HG02938 (cell line): Measurements from ENCODE around the gene CLMN.

Experiments used
- ATAC-seq: cut with Tn5 transposase; IDR thresholded peaks from one replicate; pipeline ENCODE4 v1.9.1; 2021; ENCODE audit warnings: mild to moderate bottlenecking, moderate library complexity; ENCODE audit not compliant: unreplicated experiment

CLMN gene

DNA sequence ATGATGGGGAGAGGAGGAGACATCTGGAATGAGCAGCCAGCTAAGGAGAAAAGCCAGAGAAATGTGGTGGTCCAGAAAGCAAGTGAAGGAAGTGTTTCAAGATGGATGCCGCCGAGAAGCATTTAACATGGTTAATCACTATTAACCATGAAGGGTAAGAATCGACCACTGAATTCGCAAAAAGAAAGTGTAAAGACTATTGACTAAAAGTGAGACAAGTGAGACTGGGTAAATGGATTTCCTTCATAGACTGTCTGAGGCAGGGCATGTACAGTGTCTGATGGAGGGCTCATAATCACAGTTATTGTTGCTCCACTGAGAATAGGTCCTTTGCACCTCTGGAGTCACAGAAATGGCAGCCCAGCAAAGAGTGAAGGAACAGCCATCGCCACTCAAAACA lies 25.3 kb upstream of the CLMN start:
- peak; percentile 51 for ATAC-seq

DNA sequence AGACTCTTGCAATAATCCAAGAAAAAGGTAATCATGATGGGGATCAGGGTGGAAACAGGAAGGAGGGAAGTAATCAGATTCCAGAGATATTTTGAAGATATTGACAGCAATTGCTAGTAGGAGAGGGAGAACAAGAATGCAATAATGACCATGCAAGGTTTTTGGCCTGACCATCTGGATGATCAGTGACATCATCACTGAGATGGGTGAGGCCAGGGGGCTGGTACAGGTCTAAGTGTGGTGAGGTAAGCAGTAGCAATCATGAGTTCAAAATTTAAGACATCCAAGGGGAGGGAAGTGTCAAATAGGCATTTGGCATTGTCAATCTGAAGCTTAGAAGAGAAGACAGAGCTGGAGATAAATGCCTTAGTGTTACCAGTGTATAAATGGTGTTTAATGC lies 24.8 kb upstream of the CLMN start:
- ATAC-seq: no peak

DNA sequence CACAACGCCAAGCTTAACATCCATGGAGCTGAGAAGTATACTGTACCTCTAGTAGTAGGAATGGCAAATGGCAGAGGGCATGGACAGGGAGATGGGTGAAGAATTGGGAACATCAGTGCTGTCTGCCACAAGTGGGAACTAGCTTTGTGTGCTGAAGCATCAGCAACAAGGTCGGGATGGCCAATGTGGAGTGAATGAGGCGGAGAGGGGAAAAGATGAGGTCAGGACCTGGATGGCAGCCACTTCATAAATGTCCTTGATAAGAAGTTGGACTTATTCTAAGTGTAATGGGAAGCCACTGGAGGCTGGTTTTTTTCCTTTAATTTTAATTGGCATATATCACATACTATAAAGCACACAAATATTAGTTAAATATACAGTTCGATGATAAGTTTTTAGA lies 21.9 kb upstream of the CLMN start:
- no peak for ATAC-seq

DNA sequence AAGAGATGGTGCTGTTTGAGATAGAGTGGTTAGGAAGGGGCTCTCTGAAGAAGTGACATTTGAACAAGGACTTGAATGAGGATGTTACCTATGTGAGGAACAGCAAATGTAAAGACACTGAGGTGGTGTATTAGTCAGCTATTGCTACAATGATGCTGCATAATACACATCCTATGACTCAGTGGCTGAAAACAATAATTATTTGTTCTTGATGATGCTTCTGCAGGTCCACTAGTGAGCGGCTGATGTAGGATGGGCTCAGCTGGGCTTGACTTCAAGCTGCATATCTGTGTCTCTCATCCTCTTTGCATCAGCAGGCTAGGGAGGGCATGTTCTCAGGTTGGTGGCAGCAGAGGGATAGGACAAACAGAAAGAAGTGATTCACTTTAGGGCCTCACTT lies 21.4 kb upstream of the CLMN start:
- ATAC-seq: no peak

DNA sequence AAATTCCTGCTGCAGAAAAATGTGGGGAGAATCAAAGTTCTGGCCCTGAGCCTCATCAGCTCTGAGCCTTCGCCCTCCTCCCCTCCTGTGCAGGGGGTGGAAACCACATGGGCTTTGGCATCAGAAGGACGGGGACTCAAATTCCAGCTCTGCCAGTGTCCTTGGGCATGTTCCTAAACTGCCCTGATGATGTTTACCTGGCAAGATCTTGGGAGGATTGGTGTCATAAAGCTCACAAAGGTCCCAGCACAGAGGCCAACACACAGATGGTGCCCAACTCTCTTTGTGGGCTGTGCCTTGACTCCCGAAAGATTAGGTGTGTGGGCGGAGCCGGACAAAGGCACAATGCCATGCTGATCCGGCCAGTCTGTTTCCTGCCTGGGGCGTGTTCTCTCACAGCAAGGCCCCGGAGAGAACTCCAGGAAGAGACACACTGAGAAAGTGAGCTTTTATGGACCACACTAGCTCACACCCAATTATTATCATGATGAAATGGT lies 20.5 kb upstream of the CLMN start:
- no peak for ATAC-seq

DNA sequence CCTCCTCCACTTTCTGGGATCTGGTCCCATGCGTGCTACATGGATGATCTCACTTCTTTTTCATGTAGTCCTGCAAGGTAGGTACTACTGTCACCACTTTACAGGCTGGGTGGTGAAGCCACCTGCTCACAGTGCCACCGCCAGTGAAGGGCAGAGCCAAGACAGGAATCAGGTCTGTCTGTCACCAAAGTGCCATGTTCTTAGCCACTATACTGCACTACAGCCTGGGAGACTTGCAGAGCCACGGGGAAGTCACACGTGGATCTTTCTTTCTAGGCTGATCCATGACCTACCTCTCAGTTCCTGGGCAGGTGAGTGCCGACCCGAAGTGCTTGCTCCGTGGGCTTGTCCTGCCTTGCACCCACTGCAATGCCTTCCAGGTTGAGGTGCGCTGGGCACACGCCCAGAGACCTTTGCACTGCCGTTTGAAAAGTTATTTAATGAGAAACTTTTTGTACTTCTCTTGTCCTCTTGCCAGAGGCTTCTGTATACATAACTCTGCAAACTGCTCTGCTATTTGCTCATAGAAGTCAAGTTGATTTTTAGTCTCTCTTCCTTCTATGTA lies 19.7 kb upstream of the CLMN start:
- no peak for ATAC-seq

DNA sequence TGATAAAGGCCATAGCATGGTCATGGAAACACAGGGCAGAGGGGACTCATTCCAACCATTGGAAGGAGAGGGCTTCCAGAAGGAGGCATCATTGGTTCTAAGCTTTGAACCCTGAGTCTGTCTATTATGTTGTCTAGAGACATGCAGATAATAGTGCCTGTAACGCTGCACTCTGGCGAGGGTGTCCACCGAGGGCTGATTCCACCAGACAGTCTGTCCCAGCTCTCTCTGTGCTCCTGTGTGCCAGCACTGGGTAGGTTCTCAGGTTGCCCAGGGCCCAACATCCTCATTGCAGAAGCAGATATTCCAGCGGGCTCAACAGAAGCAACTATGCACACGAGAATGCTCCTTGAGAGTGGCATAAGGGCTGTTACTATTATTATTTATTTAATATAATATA lies 18.7 kb upstream of the CLMN start:
- ATAC-seq: no peak

DNA sequence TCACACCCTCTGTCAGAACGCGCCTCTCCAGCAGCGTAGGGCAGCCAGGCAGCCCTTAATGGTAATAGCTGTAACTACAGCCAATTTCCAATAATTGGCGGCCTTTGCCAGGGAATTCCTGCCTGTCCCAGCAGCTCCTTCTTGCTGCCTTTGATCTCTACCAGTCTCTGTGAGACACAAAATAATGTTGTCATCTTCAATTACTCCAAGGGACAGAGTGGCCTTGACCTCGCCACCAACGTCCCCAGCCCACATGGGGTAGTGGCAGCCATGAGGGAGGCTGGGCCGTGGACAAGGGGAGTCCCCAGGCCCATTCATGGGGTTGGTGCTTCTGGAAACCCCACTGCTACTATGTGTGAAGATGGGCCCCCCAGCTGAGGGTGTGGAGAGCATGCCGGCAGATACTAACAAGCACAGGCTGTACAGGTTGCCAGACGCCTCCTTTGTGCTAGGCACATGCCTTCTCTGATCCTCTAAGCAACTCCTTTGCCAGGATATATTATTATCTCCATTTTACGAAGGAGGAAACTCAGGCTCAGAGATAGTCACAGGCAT lies 17.4 kb upstream of the CLMN start:
- no peak for ATAC-seq

DNA sequence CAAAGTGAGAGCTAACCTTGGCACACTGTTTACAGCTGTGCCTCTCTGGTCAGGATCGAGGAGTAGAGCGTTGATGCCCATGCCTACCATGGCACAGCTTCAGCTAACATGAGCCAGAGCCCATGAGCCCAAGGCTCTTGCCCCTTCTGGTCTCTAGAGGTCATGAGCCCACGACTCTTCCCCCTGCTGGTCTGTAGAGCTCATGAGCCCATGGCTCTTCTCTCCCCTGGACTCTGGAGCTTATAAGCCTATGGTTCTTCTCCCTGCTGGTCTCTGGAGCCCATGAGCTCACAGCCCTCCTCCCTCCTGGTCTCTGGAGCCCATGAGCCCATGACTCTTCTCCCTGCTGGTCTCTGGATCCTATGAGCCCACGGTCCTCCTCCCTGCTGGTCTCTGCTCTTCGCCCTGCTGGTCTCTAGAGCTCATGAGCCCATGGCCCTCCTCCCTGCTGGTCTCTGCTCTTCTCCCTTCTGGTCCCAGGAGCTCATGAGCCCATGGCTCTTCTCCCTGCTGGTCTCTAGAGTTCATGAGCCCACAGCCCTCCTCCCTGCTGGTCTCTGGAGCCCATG lies 16.6 kb upstream of the CLMN start:
- ATAC-seq: no peak

DNA sequence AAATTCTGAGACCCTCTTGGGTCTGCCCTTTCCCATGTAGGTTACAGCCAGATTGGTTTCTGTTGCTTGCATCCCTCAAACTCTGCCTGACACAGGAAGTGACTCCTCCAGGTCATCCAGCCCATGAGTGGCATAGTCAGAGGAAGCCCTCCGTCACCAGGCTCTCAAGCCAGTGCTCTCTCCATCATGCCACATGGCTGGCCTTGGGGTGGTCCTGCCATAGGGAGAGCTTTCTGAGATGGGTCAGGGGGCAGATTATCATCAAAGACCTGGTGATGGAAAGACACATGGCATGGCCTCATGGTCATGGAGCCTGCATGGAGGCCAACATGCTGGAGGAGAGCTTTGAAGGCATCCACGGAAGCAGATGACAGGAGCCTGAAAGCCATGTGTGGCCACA lies 15.4 kb upstream of the CLMN start:
- no peak for ATAC-seq

DNA sequence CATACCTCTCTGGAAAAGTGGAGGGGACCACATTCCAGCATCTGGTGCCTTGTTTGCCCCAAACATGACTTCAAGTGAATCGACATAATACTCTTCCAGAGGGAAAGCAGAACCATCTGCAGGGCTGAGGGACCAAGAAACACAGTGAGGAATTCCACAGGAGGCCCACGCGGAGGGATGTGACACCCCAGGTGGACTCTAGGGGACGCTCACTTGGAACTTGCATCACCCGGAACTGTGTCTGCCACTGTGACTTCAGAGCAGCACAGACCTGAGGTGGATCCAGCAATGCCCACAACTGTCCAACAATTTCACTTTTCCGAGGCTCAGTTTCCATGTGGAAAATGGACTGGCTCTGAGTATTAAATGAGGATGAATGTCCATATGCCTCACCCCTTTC lies 14.3 kb upstream of the CLMN start:
- ATAC-seq: no peak

DNA sequence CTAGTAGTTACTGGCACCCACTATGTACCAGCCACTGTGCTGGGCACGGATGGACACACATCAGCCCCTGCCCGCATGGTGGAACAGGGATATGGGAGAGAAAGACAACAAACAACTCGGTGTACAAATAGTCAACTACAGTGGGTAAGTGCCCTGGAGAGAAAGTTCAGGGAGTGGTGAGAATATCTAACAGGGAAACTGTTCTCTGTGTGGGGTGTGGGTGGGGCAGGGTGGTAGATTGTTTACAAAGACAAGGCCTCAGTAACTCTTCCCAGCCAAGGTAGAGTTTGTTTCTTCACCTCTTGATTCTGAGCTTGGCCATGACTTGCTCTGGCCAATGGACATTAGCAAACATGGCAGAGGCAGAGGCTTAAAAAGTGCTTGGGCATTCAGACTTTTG lies 12.9 kb upstream of the CLMN start:
- no peak for ATAC-seq

DNA sequence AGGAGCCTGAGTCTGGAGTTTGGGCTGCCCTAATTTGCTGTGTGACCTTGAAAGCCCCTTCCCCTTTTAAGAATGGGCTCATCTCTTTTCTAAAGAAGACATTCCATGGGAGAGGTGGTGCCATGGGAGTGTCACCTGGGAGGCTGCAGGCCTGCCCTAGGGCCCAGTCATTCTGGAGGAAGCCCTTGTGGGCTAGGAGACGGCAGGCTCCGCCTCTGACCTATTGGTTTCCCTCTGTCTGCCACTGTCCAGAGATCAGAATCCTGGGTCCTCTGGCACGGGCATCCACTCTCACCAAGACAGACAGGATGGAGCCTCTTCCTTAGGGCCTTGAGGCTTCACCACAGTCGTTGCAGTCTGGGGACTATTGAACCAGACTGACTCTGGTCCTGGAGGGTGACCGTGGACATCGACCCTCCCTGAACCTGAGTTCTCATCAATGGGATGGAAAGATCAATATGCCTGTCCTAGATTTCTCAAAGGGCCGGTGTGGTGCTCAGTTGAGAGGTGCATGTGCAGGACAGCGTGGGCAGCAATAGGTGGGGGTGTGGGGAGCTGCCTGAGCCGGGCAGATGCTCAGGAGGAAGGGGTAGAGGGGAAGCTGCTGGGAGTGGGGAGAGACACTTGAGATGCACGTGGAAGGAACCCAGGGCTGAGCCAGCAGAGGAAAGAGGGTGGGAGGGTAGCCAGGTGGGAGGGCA lies 12.2 kb upstream of the CLMN start:
- ATAC-seq: no peak

DNA sequence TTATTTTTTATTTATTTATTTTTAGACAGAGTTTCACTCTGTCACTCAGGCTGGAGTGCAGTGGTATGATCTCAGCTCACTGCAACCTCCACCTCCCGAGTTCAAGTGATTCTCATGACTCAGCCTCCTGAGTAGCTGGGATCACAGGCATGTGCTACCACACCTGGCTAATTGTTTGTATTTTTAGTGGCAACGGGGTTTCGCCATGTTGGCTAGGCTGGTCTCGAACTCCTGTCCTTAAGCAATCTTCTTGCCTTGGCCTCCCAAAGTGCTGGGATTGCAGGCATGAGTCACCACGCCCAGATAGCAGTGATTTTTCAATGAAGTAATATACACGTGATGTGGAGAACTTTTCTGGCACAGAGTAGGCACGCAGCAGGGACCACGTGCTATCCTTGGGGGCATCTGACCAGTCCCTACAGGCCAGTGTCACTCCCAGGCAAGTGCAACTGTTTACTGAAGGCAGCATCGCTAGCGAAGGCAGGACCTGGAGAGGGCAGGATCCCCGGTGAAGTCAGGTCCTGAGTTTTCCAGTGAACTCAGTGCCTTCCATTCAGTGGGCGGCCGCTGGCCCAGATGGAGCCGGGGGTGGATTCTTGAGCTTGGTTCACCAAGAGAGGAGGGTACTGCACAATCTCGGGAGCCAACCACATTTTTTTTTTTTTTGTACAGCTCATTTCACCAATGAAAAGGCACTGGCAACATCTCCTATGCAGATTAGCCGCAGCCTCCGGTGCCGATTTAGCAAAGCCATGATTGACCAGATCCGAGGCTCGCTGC lies 11.1 kb upstream of the CLMN start:
- ATAC-seq: no peak

DNA sequence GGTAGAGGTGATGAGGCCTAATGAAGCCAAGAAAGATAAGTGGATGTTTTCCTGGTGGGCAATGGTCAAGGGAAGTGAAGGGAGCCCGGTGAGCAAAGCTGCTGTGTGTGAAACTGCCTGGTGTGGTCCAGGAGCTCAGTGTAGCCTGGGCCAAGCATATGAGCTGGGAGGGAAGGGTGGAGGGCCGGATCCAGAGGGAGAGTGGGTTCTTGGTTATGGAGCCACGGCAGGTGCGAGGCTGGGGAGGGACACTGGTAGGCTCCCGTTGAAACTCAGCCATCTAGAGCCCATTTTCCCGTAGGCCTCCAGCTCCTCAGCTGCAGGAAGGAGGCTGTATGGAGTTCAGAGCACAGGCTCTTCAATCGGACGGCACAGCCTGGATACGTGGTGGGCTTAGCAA lies 10.2 kb upstream of the CLMN start:
- no peak for ATAC-seq

DNA sequence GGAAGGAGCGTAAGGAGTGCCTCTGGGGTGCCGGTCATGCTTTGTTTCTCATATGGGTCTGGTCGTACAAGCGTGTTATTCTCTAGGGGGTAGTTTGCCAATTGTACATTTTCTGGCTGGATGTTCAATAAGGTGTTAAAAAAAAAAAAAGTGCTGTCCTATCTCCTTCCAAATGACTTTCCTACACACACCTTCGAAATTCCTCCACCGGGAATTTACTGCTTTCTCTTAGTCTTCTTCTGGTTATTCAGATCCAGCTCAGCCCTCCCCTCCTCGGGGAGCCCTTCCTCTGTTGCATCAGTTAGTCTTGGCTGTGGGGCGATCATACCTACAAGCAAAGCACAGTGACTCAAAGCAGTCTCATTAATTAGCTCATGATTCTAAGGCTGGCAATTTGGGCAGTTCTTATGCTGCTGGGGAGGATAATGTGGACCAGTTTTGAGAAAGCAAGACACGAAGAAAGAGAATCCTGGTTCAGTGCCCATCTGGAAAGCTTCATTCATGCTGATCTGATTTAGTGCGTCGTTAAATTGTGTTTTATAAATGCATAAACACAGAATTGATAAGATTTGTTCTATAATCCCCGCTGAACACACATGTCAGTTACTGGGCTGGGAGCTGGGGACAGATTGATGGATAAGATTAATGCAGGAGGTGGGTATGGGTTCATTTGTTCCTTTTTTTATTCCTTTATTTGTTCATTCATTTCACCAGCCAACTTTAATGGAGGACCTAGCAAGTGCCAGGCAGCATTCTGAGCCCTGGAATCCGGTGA lies 9.2 kb upstream of the CLMN start:
- ATAC-seq: no peak

DNA sequence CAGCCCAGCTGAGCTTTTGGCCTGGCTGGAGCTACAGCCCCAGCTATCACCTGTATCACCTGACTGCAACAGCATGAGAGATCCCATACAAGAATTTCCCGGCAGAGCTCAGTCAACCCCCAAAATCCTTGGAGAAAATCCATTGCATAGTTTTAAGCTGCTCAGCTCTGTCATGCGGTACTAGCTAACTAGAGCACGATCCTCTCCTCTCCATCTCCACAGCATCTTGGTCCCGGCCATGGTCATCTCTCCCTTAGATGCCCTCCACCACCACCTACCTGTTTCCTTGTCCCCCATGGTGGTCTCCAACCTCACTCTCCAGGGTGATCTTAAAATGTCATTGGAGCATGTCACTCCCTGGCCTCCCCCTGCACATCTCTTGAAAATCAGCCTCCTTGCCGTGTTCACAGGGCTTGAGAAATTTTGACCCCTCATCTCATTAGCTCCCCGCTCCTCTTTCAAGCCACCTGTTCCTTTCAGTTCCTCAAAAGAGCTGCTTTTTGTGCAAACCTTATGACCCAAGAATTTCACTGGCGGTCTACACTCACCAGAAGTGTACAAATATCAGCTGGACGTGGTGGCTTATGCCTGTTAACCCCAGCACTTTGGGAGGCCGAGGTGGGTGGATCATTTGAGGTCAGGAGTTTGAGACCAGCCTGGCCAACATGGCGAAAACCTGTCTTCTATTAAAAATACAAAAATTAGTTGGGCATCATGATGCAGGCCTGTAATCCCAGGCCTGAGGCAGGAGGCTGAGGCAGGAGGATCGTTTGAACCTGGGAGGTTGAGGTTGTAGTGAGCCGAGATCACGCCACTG lies 8.1 kb upstream of the CLMN start:
- peak; percentile 98 for ATAC-seq

DNA sequence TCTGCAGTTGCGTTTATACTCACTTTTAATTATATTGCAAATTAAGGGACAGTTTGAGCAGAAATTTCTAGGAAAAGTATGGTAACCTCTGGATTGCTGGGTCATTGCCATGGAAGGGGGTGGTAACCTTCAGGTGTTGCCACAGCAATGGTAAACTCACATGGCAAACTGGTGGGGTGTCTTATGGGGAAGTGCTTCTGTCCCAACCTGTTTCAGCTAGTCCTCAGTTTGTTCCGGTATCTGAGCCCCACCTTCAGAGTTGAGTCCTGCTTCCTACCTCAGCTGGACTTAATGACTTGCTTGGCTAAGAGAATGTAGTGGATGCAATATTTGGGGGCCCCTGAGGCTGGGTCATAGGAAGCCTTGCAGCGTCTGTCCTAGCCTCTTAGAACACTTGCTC lies 7.3 kb upstream of the CLMN start:
- ATAC-seq: no peak

DNA sequence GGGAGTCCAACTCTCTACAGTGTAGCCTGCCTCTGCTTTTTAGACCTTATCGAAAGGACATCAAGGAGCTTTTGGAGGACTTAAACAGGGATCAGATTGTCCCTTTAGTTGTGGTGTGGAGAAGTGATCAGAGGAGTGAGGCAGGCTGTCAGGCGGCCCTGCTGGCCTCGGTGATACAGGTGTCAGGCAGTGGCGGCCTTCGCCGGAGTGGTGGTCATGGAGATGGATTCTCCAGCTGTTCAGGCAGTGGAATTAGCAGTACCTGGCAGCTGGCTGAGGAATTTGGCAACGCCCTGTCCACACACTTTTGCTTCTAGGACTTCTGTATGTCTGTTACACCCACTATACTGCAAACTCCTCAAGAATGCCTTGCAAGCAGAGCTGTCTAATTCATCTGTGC lies 4.2 kb upstream of the CLMN start:
- ATAC-seq: no peak

DNA sequence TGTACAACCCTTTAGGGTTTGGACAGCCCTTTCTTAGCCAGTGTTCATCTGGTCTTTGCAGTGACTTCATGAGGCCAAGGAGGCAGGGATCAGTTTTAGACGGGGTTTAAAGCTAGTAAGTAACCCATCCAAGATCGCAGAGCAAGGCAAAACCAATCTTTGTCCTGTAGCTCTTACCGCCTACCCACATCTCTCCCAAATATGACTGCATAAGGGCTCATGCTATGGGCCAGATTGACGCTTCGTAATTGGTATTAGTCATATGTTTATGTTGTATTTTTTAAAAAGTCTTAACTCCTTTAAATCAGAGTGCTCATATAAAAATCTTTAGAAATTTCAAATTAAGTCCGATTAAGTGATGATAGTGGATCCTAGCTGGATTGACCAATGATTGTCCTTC lies 3.7 kb upstream of the CLMN start:
- no peak for ATAC-seq
